ENCODE measurements around the gene SLC39A10.

Gene SLC39A10

DNA sequence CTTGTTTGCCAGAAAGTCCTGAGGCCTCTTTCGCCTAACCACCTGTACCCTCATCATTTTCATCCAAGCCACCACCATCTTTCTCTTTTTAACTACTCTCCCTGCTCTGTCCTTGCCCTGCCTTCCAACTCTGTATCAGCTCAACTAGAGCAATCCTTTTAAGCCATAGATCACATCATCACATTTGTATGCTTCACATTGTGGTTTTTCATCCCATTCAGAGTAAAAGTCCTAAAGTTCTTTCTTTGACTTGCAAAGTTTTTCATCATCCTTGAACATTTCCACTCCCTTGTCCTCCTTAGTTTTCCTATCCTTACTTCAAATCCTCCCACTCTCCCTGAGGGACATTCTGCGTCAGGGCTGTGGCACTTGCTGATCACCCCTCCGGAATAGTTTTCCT is 73.9 kb downstream of the SLC39A10 start:
- no peak for DNase-seq (ENCODE audit: low read depth)

DNA sequence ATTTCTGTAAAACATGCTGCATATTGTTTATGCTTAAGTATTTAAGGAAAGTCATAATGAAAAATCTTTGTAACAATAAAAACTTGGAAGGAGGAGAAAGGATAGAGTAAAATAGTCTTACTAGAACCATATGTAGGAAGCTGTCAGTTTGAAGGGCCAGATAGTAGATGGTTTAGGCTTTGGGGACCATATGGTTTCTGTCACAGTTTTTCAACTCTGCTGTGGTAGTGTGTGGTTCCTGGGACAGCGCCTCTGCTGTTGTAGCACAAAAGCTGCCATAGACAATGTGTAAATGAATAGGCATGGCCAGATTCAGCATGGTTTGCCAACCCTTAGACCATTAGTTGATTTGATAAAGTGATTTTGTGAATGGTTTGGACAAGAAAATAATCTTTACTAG is 75.5 kb downstream of the SLC39A10 start:
- no peak for DNase-seq (ENCODE audit: low read depth)

DNA sequence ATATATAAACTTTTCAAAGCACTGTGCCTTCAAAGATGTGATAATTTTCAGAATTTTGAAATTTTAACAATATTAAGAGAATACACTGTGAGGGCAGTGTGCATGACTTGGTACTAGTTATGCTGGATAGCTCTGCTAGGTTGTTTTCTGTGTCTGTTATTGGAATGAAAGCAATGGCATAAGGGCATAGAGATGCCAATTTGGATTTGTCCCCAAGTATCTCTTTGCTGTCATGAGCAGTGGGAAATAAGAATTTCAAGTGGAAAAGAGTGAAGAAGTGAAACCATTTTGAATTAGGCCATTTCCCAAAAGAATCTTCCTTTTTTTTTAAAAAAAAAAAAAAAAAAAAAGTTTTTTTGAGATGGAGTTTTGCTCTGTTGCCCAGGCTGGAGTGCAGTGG is 76.8 kb downstream of the SLC39A10 start:
- DNase-seq (ENCODE audit: low read depth) = no peak

DNA sequence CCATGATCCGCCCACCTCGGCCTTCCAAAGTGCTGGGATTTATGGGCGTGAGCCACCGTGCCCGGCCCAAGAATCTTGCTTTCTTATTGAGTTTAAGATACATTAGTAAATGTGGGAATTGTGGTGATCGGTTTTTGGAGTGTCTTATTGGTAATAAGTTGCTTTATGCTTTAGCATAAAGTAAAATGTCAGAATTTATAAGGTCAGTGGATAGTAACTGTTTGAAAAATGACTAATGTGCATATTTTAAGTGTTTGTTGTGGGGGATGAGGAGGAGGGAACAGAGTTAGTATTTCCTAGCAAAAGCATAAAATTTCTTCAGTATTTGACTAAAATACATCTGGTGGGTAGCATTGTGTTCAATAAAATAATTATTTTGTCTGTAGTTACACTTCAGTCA is 77.4 kb downstream of the SLC39A10 start:
- DNase-seq (ENCODE audit: low read depth) = no peak

DNA sequence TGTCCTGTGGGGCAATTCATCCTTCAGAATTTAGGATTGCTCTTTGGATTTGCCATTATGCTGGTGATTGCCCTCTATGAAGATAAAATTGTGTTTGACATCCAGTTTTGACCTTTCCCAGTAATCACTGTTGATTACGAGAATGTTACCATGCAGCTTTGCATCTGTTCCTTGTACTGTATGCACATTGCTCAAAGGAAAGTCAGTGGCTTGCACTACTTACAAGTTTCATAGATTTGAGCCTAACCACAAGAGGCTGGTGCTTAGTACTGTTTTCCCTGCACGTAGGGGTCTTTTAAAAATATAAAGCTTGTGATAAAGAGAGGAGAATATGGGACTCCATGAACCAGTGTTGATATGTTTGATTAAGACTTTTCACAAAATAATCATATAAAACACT is 77.9 kb downstream of the SLC39A10 start:
- no peak for DNase-seq (ENCODE audit: low read depth)

DNA sequence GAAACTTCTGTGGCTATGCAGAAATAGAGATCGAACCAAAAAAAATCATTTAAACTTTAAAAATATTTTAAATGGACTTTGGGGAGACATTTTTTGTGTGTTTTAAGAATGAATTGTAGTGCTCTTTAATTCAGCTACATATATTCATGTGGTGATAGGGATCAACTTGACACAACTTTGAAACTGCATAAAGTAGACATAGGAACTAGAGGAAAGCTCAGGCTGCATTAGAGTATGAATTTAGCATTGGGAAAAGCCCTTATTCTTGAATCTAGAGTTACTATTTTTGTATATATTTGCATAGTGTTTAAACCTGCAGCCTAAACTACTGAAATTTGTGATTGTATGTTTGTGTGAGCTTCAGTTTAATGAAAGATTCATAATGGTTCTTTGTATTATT is 78.3 kb downstream of the SLC39A10 start:
- DNase-seq (ENCODE audit: low read depth) = no peak

DNA sequence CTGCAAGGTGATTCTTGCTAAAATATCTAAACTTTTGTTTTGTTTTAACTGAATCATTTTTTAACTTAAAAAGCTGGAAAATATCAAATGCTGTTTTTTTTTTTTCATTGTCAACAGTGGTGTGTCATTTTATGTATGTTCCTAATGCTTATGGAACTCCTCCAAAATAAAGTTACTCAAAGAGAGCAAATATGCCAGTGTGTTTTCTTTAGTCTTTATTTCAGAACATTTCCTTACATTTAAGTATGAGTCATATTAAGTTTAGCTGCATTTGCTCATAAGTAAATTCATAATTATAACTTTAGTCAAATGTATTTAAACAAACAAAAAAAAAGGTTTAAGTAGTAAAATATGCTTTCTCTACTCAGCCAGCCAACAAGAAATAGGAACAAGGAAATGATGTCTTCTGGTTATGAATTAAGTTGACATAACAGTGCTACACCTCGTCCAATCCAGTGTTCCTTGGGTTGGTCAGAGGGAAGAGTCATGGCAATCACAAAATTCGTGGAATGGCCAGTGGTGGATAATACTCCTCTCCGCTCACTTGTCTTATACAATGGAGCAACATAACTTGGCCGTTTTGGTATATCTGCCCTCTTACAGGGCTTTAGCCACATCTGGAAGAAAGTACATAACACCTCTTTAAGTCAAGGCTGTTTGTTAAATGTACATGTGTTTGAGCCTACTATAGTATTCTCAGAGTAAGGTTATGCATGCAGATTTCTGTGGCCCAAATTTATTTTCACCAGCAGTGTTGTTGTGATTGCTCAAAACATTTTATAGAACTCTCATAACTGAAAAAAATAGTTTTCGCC is 80.7 kb downstream of the SLC39A10 start:
- no peak for DNase-seq (ENCODE audit: low read depth)

DNA sequence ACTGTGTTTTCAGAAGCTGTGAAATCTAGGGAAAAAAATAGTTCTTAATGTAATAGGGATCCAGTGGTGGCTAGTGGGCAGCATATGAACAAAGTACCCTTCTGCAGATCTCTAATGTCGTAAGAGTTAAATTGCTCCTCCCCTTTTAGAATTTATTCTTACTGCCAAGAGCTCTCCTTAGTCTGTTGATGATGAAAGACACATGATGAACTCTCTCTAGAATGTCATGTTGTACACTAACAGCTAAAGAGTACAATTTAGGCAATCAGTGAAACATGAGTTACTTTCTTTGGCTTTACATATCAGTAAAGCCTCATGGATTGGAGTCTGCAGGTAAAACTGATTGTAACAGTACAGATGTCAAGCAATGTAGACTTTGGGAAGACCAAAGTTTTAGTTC is 84.2 kb downstream of the SLC39A10 start:
- no peak for DNase-seq (ENCODE audit: low read depth)

DNA sequence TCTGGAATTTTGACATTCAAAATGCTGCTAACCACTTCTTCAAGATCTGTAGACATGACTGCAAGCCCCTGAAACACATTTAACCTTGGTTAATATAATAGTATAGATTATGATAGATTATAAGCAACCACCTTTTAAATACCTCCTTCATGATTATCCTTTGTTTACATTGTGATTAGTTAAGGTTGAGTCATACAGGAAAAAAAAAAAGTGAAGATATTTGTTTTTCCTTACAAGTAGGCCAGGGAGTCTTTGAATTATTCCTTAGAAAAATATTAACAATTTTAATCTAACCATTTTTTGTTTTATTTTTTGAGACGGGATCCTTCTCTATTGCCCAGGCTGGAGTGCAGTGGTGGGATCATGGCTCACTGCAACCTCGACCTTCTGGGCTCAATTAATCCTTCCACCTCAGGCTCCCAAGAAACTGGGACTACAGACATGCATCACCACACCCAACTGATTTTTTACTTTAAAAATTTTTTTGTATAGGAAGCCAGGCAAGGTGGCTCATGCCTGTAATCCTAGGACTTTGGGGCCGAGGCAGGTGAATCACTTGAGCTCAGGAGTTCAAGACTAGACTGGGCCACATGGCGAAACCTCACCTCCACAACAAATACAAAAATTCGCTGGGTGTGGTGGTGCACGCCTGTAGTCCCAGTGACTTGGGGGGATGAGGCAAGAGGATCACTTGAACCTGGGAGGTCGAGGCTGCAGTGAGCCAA is 99.4 kb downstream of the SLC39A10 start:
- DNase-seq (ENCODE audit: low read depth) = no peak

DNA sequence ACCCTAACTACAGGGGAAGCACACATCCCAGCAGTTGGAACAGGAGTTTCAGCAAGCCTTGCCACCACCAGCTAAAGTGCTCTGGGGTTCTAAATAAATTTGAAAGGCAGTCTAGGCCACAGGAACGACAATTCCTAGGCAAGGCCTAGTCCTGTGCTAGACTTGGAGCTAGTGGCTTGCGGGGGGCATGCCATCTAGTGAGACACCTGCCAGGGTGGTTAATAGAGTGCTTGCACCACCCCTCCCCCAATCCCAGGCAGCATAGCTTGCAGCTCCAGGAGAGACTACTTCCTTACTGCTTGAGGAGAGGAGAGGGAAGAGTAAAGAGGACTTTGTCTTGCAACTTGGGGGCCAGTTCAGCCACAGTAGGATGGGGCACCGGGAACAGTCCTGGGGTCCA is 101.8 kb downstream of the SLC39A10 start:
- DNase-seq (ENCODE audit: low read depth) = no peak

DNA sequence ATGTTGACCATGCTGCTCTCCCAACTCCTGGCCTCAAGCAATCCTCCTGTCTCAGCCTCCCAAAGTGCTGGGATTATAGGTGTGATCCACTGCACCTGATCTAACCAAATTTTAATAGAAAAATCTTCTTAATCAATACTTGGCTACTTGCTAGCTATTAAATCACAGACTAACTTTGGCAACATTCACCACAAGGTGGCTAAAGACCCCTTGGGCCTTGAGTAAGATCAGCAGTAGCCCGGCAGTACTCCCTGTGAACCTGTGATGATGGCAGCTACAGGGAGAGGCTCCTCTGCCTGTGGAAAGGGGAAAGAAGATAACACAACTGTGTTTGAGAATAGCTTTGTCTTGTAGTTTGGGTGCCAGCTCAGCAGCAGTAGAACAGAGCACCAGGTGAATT is 102.9 kb downstream of the SLC39A10 start:
- no peak for DNase-seq (ENCODE audit: low read depth)

DNA sequence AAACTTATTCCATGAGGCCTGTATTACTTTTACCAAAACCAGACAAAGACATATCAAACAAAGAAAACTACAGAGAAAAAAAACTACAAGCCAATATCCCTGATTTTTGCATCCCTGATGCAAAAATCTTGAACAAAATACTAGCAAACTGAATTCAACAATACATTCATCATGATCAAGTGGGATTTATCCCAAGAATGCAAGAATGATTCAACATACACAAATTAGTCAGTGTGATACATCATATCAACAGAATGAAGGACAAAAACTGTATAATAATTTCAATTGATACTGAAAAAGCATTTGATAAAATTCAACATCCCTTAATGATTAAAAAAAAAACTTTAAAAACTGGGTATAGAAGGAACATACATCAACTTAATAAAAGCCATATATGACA is 106.8 kb downstream of the SLC39A10 start:
- DNase-seq (ENCODE audit: low read depth) = no peak

DNA sequence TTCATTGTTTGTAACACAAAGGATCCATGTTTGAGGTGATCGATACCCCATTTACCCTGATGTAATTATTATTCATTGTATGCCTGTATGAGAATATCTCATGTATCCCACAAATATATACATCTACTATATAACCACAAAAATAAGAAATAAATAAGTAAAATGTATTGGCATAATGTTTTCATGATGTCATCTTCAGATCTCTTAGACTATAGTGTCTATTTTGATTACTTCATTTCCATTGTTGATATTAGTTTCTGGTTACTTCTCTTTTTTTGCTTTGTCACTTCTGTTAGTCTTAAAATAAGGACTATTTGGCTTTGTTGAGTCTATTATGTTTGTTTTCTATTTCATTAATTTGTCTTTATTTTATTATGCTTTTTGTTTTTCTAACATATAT is 109.7 kb downstream of the SLC39A10 start:
- DNase-seq (ENCODE audit: low read depth) = no peak

DNA sequence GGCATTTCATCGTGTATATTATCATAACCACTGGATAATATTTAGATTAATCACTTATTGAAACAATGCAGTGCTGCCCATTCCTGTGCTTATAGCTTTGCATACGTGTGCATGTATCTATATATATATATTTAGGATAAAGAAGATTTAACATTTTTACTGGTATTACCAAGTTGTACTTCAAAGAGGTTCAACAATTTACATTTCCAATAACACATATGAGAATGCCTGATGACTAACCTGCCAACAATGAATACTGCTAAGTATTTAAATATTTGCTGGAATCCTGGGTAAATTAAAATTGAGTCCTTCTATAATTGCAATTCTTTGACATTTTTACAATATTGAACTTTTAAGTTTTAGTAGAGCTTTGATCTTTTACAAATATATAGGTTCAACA is 111.4 kb downstream of the SLC39A10 start:
- no peak for DNase-seq (ENCODE audit: low read depth)

DNA sequence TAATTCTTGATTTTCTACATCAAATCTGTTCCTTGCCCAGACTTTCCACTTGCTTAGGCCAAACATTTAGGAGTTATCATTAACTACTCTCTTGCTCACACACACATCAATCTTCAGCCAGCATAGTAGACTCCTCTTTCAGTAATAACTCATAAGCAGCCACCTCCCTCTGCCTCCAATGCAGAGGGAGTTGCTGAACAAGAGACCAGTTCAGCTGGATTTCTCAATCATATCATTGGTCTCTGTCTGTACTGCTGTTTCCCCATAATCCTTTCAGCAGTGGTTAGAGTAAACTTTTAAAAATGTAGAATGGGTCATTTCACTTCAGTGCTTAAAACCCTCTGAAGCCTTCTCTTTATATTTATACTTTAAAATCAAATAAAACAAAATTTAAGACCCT is 112.9 kb downstream of the SLC39A10 start:
- DNase-seq (ENCODE audit: low read depth) = no peak

DNA sequence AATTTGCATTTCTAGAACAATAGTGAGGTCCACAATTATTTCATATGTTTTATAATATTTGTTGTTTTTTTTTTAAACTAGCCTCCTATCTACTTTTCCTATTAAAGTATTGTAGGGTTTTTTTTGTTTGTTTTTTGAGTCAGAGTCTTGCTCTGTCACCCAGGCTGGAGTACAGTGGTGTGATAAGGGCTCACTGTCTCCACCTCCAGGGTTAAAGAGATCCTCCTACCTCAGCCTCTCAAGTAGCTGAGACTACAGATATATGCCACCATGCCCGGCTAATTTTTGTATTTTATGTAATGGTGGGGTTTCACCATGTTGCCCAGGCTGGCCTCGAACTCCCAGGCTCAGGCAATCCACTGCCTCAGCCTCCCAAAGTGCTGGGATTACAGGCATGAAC is 122.5 kb downstream of the SLC39A10 start:
- no peak for DNase-seq (ENCODE audit: low read depth)

DNA sequence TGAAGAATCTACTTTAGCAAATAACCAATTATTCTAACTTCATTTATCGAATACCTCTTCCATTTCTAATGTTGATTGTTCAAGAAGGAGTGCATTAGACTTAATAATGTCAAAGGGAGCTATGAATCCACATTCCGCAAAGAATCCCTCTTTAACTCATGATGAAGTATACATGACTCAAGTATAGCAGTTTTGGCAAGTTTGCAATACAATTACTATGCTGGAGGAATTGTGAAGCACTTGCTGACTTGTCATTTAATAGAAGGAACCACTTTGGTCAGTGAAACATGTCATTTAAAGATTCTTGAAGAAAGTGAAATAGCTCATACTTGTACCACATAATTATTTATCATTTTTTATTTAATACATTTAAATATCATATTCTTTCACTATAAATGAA is 125.1 kb downstream of the SLC39A10 start:
- DNase-seq (ENCODE audit: low read depth) = no peak
